GM12878 (cell line): ENCODE data around the gene CCT4. TPM values are rescaled to one million over a fixed set of nuclear protein-coding genes. Genes with fewer than 3 reads are reported as not detected.

ENCODE experiments used
- ATF3 ChIP-seq: IDR thresholded peaks from 2 replicates; pipeline ENCODE4 v1.6.1; 2011; ENCODE audit warnings: low read depth, mild to moderate bottlenecking, low read length, moderate library complexity, borderline replicate concordance; ENCODE audit errors: extremely low read depth
- BCLAF1 ChIP-seq: fragments of 450-650 bp; IDR thresholded peaks from 2 replicates; pipeline ENCODE4 v1.6.1; 2017; ENCODE audit warnings: antibody characterized with exemption, mild to moderate bottlenecking, moderate library complexity
- BHLHE40 ChIP-seq, 2 experiments: fragments of 450-650 bp in 1 of 2; IDR thresholded peaks; 2 replicates each; pipeline ENCODE4 v1.6.1; 2011 to 2017; ENCODE audit warnings: low read depth in 2 of 2, borderline replicate concordance in 1 of 2, improper control_type of control experiment in 1 of 2, low read length in 1 of 2, mild to moderate bottlenecking in 1 of 2
- CBX3 ChIP-seq: fragments of 200-600 bp; sonication (generic); IDR thresholded peaks from 2 replicates; pipeline ENCODE4 v1.6.1; 2016; ENCODE audit warnings: low read depth, borderline replicate concordance
- GATAD2B ChIP-seq: fragments of 450-650 bp; conservative IDR thresholded peaks from 2 replicates; pipeline ENCODE4 v1.6.1; 2017; ENCODE audit warnings: low read depth, mild to moderate bottlenecking, moderate library complexity
- HDAC2 ChIP-seq: fragments of 200-600 bp; sonication (generic); IDR thresholded peaks from 2 replicates; pipeline ENCODE4 v1.6.1; 2017
- HDAC6 ChIP-seq: fragments of 200-600 bp; sonication (generic); IDR thresholded peaks from one replicate; pipeline ENCODE4 v1.8.0; 2017; ENCODE audit warnings: antibody characterized with exemption; ENCODE audit not compliant: unreplicated experiment
- KAT2A ChIP-seq: conservative IDR thresholded peaks from 2 replicates; pipeline ENCODE4 v1.6.1; 2011; ENCODE audit warnings: low read depth, low read length; ENCODE audit not compliant: control insufficient read depth
- MLLT1 ChIP-seq: fragments of 450-650 bp; IDR thresholded peaks from 2 replicates; pipeline ENCODE4 v1.6.1; 2016; ENCODE audit warnings: mild to moderate bottlenecking
- NR2F1 ChIP-seq: fragments of 450-650 bp; conservative IDR thresholded peaks from 2 replicates; pipeline ENCODE4 v1.6.1; 2017; ENCODE audit warnings: mild to moderate bottlenecking
- NRF1 ChIP-seq: conservative IDR thresholded peaks from 2 replicates; pipeline ENCODE4 v1.6.1; 2011; ENCODE audit warnings: mild to moderate bottlenecking, low read depth, low read length, improper control_type of control experiment
- PAX8 ChIP-seq: fragments of 450-650 bp; IDR thresholded peaks from 2 replicates; pipeline ENCODE4 v1.6.1; 2017; ENCODE audit warnings: mild to moderate bottlenecking, moderate library complexity
- PKNOX1 ChIP-seq: fragments of 450-650 bp; IDR thresholded peaks from 2 replicates; pipeline ENCODE4 v1.6.1; 2016; ENCODE audit warnings: mild to moderate bottlenecking
- RB1 ChIP-seq: fragments of 450-650 bp; formaldehyde crosslinking; IDR thresholded peaks from 2 replicates; pipeline ENCODE4 v1.6.1; 2017; ENCODE audit warnings: mild to moderate bottlenecking, borderline replicate concordance
- RCOR1 ChIP-seq: conservative IDR thresholded peaks from 2 replicates; pipeline ENCODE4 v1.6.1; 2012; ENCODE audit warnings: low read depth, low read length, improper control_type of control experiment
- REST ChIP-seq: IDR thresholded peaks from 2 replicates; pipeline ENCODE4 v1.6.1; 2012; ENCODE audit warnings: mild to moderate bottlenecking, low read depth, low read length
- SPI1 ChIP-seq: IDR thresholded peaks from 2 replicates; pipeline ENCODE4 v1.6.1; 2011; ENCODE audit warnings: low read depth, mild to moderate bottlenecking, low read length, moderate library complexity, borderline replicate concordance; ENCODE audit not compliant: insufficient read depth
- TAF1 ChIP-seq: IDR thresholded peaks from 2 replicates; pipeline ENCODE4 v1.6.1; 2011; ENCODE audit warnings: mild to moderate bottlenecking, low read depth, low read length, borderline replicate concordance
- ZNF207 ChIP-seq: fragments of 450-650 bp; IDR thresholded peaks from 2 replicates; pipeline ENCODE4 v1.6.1; 2014; ENCODE audit warnings: antibody characterized with exemption, mild to moderate bottlenecking, borderline replicate concordance
- polyA plus RNA-seq, 11 experiments: library from polyadenylated mRNA; depleted of rRNA in 4 of 11; unstranded in 6 of 11; stranded (reverse) in 5 of 11; fragments of >200 nt; fragmentation: Nextera tagmentation in 4 of 11; fragmentation: Illumina TruSeq in 1 of 11; extraction: Ambion mirVana in 4 of 11; extraction: Trizol in 1 of 11; gene quantifications; 1 replicate in 1 of 11; 2 replicates in 10 of 11; pipeline versions ENCODE4 v1.2.1 to v1.2.3, GENCODE V29; 2011 to 2016; ENCODE audit warnings: inconsistent platforms in 2 of 11, missing spikeins in 2 of 11, low read depth in 1 of 11
- total RNA-seq, 4 experiments: library from RNA; depleted of rRNA in 3 of 4; stranded (reverse); fragments of >200 nt in 3 of 4; fragmentation: Illumina TruSeq in 1 of 4; extraction: Trizol in 1 of 4; gene quantifications; 2 replicates each; pipeline versions ENCODE4 v1.2.1 to v1.2.3, GENCODE V29; 2013 to 2021

The CCT4 gene
- total and polyA plus RNA-seq, 10 of the 15 experiments (the other 5 are each of a cell fraction or from before 2014, with no cell fraction given): 76.6 to 320 (median 211) TPM

GRCh38 chr2:61905372-61906185 is 17.1 kb upstream of the CCT4 start, which contains the start of gene COMMD1 (continued):
- TF ChIP-seq PAX8 (no peak), TAF1 (peak; percentile 97), RB1 (peak; percentile 66; the same call in 1 of the 2 replicates), ATF3 (no peak), BHLHE40 (IDR thresholded peaks at IDR 0.05; ENCODE audit: borderline replicate concordance in 1 of 2, low read depth in 2 of 2, low read length in 1 of 2) (peak; percentile 59 to 65; a peak in 2 of 4 replicates), ZNF207 (peak; percentile 75; the same call in 1 of the 2 replicates), RCOR1 (no peak), NRF1 (no peak), GATAD2B (no peak), SPI1 (no peak), HDAC6 (no peak), NR2F1 (peak; percentile 83), BCLAF1 (no peak), KAT2A (no peak), CBX3 (no peak), MLLT1 (0 out of 2 replicates have a peak, but pooled peaks have one; percentile 44), REST (peak; percentile 52; the same call in 1 of the 2 replicates), HDAC2 (no peak), PKNOX1 (no peak)
